PFSK-1 (cell line): ENCODE measurements around the gene THEMIS.

Experiments
- FOXP2 ChIP-seq: optimal IDR thresholded peaks from 2 replicates; pipeline ENCODE3; 2011; ENCODE audit warnings: borderline replicate concordance, control low read depth, inconsistent platforms; ENCODE audit not compliant: insufficient read depth; ENCODE audit errors: extremely low read length, extremely low read depth
- POLR2AphosphoS5 ChIP-seq: IDR thresholded peaks from 2 replicates; pipeline ENCODE4 v1.6.1; 2012; ENCODE audit warnings: low read depth, mild to moderate bottlenecking, control low read depth, low read length, moderate library complexity
- SIN3A ChIP-seq: IDR thresholded peaks from 2 replicates; pipeline ENCODE4 v1.6.1; 2012; ENCODE audit warnings: mild to moderate bottlenecking, low read length, moderate library complexity, borderline replicate concordance; ENCODE audit not compliant: insufficient read depth
- TAF1 ChIP-seq: IDR thresholded peaks from 2 replicates; pipeline ENCODE4 v1.6.1; 2012; ENCODE audit warnings: low read length, control low read depth, borderline replicate concordance; ENCODE audit not compliant: insufficient read depth
- TF ChIP-seq, protein P1 (sequence below), 2 experiments: IDR thresholded peaks; 2 replicates each; pipeline versions ENCODE4 v1.6.1 to v1.8.0; 2011 to 2012; ENCODE audit warnings: low read depth in 2 of 2, low read length in 2 of 2, control low read depth in 1 of 2, inconsistent platforms in 1 of 2, mild to moderate bottlenecking in 1 of 2, moderate library complexity in 1 of 2; ENCODE audit not compliant: insufficient read depth in 1 of 2

The THEMIS gene

DNA sequence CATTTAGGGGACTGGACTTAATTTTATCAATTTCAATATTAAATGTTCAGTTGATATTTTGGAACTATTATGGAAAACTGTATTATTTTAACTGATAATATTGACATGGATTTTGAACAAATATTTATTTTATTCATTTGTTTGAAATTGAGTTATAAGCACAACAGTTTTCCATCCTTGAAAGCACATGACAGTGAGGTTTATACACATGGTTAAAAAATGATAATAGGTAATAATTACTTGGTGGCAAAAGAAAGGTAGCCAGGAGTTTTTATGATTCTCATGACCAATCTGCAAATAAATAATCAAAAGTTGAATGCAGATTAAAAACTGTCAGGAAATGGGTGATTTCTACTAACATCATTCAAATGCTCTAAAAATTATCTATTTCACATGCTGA is 210.3 kb downstream of the THEMIS start:
- no peak for TF ChIP-seq SIN3A
- TF ChIP-seq FOXP2 = no peak
- TF ChIP-seq, protein P1, sequence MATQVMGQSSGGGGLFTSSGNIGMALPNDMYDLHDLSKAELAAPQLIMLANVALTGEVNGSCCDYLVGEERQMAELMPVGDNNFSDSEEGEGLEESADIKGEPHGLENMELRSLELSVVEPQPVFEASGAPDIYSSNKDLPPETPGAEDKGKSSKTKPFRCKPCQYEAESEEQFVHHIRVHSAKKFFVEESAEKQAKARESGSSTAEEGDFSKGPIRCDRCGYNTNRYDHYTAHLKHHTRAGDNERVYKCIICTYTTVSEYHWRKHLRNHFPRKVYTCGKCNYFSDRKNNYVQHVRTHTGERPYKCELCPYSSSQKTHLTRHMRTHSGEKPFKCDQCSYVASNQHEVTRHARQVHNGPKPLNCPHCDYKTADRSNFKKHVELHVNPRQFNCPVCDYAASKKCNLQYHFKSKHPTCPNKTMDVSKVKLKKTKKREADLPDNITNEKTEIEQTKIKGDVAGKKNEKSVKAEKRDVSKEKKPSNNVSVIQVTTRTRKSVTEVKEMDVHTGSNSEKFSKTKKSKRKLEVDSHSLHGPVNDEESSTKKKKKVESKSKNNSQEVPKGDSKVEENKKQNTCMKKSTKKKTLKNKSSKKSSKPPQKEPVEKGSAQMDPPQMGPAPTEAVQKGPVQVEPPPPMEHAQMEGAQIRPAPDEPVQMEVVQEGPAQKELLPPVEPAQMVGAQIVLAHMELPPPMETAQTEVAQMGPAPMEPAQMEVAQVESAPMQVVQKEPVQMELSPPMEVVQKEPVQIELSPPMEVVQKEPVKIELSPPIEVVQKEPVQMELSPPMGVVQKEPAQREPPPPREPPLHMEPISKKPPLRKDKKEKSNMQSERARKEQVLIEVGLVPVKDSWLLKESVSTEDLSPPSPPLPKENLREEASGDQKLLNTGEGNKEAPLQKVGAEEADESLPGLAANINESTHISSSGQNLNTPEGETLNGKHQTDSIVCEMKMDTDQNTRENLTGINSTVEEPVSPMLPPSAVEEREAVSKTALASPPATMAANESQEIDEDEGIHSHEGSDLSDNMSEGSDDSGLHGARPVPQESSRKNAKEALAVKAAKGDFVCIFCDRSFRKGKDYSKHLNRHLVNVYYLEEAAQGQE (IDR thresholded peaks at IDR 0.05; ENCODE audit: insufficient read depth in 1 of 2, low read depth in 2 of 2, low read length in 2 of 2) = no peak

- TF ChIP-seq FOXP2 (no peak), POLR2AphosphoS5 (no peak), SIN3A (no peak)
- TF ChIP-seq, protein P1 (IDR thresholded peaks at IDR 0.05; ENCODE audit: insufficient read depth in 1 of 2, low read depth in 2 of 2, low read length in 2 of 2) = no peak
Measured at GRCh38 chr6:127690092-127690491, 210.8 kb downstream of the THEMIS start.

- TF ChIP-seq, protein P1 (IDR thresholded peaks at IDR 0.05; ENCODE audit: insufficient read depth in 1 of 2, low read depth in 2 of 2, low read length in 2 of 2) = no peak
- no peak for TF ChIP-seq POLR2AphosphoS5
- TF ChIP-seq FOXP2 = no peak
- TF ChIP-seq SIN3A = no peak
- no peak for TF ChIP-seq TAF1
Measured at GRCh38 chr6:127686084-127686483, 214.8 kb downstream of the THEMIS start.

DNA sequence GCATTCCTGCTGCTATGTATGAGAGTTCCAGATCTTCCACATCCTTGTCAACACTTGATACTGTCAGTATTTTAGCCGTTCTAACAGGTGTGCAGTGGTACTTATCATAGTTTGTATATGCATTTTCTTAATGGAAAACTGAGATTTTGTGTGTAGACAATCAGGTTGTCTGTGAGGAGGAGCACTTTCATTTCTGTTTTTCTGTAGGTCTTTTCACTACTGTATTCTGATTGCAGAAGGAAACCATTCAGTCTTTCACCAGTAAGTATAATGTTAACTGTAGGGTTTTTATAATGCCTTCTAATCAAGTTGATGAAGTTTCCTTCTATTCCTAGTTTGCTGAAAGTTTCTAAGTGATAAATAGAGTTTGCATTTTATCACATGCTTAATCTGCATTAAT is 216.4 kb downstream of the THEMIS start:
- TF ChIP-seq POLR2AphosphoS5 (no peak), TAF1 (no peak), SIN3A (no peak), FOXP2 (no peak)
- TF ChIP-seq, protein P1 (IDR thresholded peaks at IDR 0.05; ENCODE audit: insufficient read depth in 1 of 2, low read depth in 2 of 2, low read length in 2 of 2) = no peak
